ENCODE results near the gene SLC7A5.
A peak's percentile ranks its signal among the peaks of the same experiment; 100 is the strongest.
"Not testable (repeated sequence)": the region's sequence is repeated elsewhere in the genome, so short reads cannot be mapped to it uniquely, and the experiment has no call there.

Gene SLC7A5

GRCh38 chr16:87860553-87861299 is 8.6 kb downstream of the SLC7A5 start:
- peak; percentile 76 for DNase-seq (ENCODE audit: low read depth)

GRCh38 chr16:87858151-87858993 is 10.9 kb downstream of the SLC7A5 start:
- DNase-seq (ENCODE audit: low read depth) = not testable (repeated sequence)

GRCh38 chr16:87856791-87857228 is 12.5 kb downstream of the SLC7A5 start:
- DNase-seq (ENCODE audit: low read depth) = no peak

GRCh38 chr16:87855852-87856715 is 13.2 kb downstream of the SLC7A5 start:
- peak; percentile 84 for DNase-seq (ENCODE audit: low read depth)

- no peak for DNase-seq (ENCODE audit: low read depth)
These were observed 14.2 kb downstream of the SLC7A5 start for GRCh38 chr16:87854907-87855683.

GRCh38 chr16:87854053-87854906 is 15.0 kb downstream of the SLC7A5 start:
- DNase-seq (ENCODE audit: low read depth) = no peak

- DNase-seq (ENCODE audit: low read depth) = peak; percentile 92
These were observed 15.8 kb downstream of the SLC7A5 start for GRCh38 chr16:87853411-87854052.

GRCh38 chr16:87851601-87852000 is 17.7 kb downstream of the SLC7A5 start:
- no peak for DNase-seq (ENCODE audit: low read depth)

GRCh38 chr16:87851141-87851587 is 18.1 kb downstream of the SLC7A5 start:
- DNase-seq (ENCODE audit: low read depth) = no peak

GRCh38 chr16:87850009-87851006 is 19.0 kb downstream of the SLC7A5 start:
- peak; percentile 34 for DNase-seq (ENCODE audit: low read depth)

GRCh38 chr16:87849419-87850008 is 19.8 kb downstream of the SLC7A5 start:
- no peak for DNase-seq (ENCODE audit: low read depth)

GRCh38 chr16:87848676-87849345 is 20.5 kb downstream of the SLC7A5 start:
- DNase-seq (ENCODE audit: low read depth) = no peak

- no peak for DNase-seq (ENCODE audit: low read depth)
These were observed 21.3 kb downstream of the SLC7A5 start for GRCh38 chr16:87847785-87848675.

- no peak for DNase-seq (ENCODE audit: low read depth)
These were observed 21.9 kb downstream of the SLC7A5 start for GRCh38 chr16:87847467-87847784.

GRCh38 chr16:87846705-87847466 is 22.4 kb downstream of the SLC7A5 start:
- DNase-seq (ENCODE audit: low read depth) = no peak

All from iris pigment epithelial cell (primary cell).